DOHH2 (cell line): ENCODE results near the gene GRID1.

ENCODE experiments used
- EZH2phosphoT487 ChIP-seq: fragments of 200-600 bp; sonication (generic); IDR thresholded peaks from 2 replicates; pipeline ENCODE4 v1.6.1; 2017; ENCODE audit warnings: borderline replicate concordance, mild to moderate bottlenecking, antibody characterized with exemption, low read length, moderate library complexity, mixed read lengths
- TF ChIP-seq, protein P1 (sequence below): fragments of 200-600 bp; sonication (generic); IDR thresholded peaks from one replicate; pipeline ENCODE4 v1.5.1; 2014; ENCODE audit warnings: antibody characterized with exemption, mild to moderate bottlenecking, low read depth, low read length; ENCODE audit not compliant: poor library complexity, severe bottlenecking

DNA sequence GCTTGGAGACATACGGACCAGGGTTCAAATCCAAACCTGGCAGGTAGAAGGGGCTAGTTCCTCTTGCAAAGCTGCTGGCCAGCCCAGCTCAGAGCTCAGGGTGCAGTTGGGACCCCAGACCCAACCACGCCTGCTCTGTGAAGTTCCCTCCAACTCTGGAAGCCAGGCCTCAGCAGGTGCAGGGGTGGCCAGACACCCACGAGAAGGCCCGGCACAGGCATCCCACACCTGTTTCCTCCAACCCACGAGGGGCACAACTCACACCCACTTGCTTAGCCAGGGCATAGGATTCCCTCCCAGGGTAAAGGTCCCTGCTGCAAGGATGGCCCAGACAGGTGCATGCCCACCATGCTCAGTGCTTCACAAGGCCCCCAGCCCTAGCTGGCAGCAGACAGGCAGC lies 262.4 kb downstream of the GRID1 start:
- TF ChIP-seq, protein P1, sequence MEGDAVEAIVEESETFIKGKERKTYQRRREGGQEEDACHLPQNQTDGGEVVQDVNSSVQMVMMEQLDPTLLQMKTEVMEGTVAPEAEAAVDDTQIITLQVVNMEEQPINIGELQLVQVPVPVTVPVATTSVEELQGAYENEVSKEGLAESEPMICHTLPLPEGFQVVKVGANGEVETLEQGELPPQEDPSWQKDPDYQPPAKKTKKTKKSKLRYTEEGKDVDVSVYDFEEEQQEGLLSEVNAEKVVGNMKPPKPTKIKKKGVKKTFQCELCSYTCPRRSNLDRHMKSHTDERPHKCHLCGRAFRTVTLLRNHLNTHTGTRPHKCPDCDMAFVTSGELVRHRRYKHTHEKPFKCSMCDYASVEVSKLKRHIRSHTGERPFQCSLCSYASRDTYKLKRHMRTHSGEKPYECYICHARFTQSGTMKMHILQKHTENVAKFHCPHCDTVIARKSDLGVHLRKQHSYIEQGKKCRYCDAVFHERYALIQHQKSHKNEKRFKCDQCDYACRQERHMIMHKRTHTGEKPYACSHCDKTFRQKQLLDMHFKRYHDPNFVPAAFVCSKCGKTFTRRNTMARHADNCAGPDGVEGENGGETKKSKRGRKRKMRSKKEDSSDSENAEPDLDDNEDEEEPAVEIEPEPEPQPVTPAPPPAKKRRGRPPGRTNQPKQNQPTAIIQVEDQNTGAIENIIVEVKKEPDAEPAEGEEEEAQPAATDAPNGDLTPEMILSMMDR, result no peak
- TF ChIP-seq EZH2phosphoT487, result no peak
